NCI-H1417 (cell line): ENCODE measurements around the gene CXCL14.
"Not testable (repeated sequence)": the region's sequence is repeated elsewhere in the genome, so short reads cannot be mapped to it uniquely, and the experiment has no call there.

Experiments used
- DNase-seq, 3 experiments: peaks; one replicate each; lab custom pipeline; 2025; lab: John Stamatoyannopoulos, UW

Gene CXCL14

DNA sequence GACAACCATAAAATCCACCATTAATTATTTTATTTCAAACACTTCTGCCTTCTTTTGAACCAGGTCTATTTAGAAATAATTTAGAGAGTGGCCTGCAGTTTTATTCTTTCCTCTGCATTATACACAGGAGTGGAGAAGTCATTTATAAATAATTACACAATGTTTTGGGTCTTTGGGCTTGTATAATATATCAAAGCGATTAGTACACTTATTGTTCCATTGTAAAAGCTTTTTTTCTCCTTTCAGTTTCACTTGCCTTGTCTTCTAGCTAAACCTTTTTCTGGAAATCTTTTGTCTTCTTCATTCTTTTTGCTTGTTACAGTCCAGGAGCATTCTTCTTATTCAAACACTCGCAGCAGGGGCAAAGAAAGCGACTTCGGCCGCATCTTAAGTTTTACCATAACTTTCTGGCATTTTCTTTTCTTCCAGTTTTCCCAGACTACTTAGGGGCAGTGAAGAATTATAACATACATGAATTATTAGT lies 35.7 kb downstream of the CXCL14 start:
- DNase-seq: no peak

DNA sequence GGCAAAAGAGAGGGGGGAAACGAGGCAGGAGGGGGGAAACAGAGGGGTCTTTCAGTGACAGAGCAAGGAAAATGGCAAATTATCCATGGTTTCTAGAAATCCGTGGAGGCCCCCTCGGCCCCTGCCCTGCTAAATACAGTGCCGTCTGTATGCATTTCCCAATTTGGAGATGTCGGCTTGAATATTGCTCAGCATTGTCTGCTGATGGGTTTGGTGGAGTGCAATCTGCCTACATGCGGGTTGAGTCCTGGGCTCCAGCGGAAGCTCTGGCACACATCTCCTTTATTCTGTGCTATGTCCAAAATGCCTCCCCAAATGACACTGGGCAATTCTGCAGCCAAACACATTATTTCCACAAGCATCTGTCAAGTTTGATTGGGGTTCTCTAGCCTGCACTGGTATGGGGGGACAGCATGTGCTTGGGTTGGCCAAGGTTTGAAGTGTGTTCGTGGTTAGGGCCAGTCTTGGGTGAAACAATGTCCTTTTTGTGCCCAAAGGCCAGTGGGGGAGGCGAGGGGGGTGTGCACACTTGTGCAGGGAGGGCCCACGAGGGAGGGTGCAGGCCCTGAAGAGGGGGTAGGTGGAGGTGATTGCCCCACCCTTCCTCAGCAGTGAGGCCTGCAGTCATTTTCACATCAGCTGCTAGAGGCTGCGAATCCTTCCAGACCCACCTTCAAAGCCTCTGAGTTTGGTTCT lies 36.8 kb downstream of the CXCL14 start:
- peak in 1 of 3 experiments; percentile 52 for DNase-seq

DNA sequence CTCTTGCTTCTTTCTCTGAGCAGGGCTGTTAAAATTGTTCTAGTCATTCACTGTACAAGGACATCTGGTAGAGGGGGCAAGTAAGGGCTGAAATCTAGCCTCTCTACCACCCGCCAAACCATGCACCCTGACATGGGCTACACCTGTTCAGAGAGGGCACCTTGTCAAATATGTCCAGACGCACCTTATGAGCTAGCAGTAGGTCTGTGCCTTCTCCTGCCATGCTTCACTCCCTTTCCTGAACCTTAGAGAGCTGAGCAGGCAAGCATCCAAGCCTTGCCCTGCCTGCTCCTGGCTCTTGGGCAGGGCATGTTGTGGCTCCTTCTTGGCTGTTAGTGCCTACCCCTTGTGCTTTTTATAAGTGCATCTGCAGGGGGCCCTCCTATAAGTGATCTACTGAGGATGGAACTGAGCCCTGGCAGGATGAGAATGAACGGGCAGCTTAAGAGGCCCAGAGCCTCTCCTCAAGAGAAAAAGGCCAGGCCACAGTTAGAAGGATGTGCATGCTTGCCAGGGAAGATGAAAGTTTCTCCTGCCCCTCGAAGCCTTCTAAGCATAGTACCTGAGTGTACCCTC lies 39.3 kb downstream of the CXCL14 start:
- peak in 1 of 3 experiments; percentile 59 for DNase-seq

DNA sequence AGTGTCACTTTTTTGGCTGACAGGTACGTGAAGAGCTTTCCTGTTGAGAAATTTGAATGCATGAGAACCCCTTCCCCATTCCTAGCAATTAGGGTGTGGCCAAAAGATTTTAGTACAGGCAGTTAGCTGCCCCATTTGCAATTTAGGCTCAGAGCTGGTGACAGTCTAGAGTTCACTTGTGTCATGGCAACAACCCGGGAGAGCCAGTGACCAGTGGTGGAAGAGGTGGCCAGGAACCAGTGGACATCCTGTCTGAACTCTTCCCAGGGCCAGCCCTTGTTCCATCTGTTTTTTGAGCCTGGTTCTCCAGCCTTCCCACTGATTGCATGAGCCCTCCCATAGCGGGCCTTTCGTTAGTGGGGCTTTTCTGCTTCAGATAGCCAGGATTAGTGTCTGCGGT lies 40.5 kb downstream of the CXCL14 start:
- no peak for DNase-seq

DNA sequence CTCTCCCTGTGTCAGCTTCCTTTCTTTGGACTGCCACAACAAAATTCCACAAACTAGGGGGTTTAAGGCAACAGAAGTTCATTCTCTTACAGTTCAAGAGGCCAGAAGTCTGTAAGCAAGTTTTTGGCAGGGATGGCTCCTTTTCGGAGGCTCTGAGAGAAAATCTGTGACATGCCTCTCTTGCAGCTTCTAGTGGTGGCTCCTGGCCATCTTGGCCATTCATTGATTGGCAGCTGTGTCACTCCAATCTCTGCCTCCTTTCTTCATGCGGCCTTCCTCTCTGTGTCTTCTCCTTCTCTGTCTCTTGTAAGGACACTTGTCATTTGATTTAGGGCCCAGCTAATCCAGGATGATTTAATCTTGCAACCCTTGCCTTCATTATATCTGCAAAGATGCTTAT lies 41.0 kb downstream of the CXCL14 start:
- no peak for DNase-seq

DNA sequence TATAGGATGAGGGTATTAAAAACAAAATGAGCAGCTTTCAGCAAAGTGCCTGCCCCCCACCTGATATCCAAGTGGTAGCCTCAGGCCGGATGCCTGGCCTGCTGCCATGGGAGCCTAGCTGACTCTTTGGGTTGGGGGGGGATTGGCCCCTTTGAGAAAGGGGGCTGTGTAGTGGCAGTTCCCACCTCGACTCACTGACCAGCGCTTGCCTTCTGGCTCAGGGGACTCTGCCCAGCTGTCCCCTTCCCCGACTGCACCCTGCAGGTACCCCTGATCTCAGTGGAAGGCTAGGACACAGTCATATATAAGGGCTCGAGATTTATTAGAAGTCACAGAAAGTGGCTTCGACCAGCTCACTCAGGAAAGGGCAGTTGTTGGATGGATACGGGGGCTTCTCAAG lies 41.5 kb downstream of the CXCL14 start:
- no peak for DNase-seq

DNA sequence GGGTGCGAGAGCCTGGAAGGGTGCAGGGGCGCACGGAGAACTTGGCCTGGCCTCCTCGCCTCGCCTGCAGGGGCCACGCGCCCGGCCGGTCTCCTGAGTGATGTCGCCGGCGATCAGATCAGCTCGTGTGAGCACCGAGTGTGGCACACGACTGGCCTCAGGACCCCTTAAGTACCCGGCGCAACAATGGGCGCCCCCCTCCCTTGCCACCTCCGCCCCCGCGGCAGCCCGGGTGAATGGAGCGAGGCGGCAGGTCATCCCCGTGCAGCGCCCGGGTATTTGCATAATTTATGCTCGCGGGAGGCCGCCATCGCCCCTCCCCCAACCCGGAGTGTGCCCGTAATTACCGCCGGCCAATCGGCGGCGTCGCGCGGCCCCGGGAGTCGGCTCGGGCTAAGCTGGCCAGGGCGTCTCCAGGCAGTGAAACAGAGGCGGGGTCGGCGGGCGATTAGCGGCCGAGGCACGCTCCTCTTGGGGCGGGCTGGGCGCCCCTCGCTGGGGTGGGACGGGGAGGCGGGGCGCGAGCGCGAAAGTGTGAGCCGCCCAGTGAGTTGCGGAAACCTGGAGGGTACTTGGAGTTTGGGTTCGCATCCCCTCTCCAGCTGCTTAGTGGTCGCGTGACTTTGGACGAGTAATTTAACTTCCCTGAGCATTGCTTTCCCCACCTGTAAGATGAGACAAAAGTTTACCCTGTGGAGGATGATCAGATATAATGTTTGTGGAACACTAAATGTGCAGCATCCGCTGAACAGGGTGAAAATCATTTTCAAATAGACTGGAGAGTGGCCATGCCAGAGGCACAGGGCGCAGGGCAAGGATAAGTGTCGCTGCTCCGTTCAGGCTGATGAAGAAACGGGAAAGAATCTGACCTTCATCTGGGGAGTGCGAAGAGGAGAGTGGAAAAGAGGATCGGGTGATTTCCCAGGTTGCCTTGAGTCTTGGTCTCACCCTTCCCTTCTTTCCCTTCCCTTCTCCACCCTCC lies 42.7 kb downstream of the CXCL14 start, which contains the start of gene NEUROG1:
NEUROG1 (minus strand) TSS at position 145 of the 982 bp plus-strand sequence. CDS start 274 bp downstream, outside the sequence.
- DNase-seq: peak in 1 of 3 experiments; percentile 78

DNA sequence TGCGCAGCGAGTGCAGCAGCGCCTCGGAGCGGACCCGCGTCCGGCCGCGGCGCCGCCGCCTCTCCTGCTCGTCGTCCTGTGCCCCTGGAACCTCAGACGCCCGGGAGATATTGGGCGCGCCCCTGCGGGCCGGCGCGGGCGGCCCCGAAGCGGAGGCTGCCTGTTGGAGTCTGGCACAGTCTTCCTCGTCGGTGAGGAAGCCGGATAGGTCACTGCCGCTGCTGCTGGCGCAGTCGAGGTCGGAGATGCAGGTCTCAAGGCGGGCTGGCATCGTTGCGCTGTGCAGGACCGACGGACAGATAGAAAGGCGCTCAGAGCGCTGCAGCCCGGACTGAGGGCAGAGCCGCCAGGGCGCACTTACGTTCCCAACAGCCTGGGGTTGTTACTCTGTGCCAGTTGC lies 43.4 kb downstream of the CXCL14 start:
- DNase-seq: no peak

DNA sequence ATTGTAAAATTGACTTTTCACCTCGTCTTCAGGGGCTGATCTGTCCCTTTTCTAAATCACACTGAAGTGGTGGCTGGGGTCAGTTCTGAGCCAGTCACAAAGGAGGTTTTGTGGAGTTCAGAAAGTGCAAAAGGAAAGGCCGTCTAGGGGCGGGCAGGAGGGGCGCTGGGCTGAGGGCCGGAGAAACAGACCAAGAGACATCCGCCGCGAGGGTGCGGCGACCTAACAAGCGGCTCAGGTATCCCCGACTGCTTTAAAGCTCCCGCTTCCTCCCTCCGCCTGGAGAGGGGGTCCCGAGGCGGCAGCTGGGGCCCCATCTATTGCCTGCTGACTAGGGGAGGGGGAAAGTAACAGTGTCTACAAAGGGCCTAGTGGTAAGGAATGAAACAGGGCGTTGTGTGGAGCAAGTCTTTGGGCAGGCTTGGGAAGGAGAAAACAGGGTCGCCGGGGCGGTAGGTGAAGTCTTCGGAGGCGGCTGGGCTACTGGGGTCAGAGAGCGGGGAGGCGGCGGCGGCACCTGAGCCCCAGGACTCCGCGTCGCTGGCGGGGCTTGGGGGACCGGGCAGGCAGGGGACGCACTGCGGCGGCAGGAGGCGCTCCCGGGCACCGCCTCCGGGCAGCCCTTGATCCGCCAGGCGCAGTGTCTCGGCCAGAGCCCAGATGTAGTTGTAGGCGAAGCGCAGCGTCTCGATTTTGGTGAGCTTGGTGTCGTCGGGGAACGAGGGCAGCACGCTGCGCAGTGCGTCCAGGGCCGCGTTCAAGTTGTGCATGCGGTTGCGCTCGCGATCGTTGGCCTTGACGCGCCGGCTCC lies 44.0 kb downstream of the CXCL14 start:
- DNase-seq: no peak

DNA sequence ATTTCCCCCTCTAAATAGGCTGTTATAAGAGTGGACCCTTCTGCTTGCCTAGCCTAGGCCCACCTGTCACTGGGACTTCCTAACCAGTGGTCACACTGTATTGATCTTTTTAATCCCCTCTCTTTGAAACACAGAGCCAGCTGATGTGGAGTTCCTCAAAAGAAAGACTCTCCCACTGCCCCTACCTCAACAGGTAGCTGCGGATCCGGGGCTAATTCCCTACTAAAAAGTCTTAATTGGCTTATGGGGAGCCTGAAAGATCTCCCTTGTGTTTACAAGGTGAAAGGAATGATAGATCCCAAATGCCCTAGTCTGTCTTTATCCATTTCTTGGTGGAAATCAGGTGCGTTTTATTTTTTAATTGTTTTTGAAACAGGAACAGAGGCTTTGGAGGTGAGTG lies 45.0 kb downstream of the CXCL14 start:
- no peak for DNase-seq

DNA sequence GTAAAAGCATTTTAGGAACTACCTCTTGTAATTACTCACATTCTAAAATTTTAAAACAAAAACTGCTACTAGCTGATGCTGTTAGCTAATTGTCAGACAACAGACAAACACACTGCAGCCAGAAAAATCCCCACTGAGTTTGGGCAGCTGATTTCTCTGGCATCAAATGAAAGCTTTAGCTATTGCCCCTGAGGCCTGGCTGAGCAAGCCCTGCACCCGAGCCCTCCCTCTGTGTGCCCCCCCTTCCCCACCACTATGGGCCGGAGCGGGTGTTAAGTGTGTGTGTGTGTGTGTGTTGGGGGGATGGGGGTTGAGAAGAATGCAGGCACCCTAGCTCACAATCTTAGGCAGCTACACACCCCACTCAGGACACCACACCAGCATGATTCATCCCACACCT lies 45.5 kb downstream of the CXCL14 start:
- DNase-seq: peak in 1 of 3 experiments; percentile 3

DNA sequence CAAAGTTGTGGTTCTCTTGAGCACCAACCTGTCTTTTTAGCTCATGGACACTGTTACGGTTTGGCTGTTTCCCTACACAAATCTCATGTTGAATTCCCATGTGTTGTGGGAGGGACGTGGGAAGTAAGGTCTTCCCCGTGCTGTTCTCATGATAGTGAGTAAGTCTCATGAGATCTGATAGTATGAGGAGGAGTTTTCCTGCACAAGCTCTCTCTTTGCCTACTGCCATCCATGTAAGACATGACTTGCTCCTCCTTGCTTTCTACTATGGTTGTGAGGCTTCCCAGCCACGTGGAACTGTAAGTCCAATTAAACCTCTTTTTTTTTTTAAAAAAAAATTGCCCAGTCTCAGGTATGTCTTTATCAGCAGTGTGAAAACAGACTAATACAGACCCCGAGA lies 49.2 kb downstream of the CXCL14 start:
- DNase-seq: not testable (repeated sequence)

DNA sequence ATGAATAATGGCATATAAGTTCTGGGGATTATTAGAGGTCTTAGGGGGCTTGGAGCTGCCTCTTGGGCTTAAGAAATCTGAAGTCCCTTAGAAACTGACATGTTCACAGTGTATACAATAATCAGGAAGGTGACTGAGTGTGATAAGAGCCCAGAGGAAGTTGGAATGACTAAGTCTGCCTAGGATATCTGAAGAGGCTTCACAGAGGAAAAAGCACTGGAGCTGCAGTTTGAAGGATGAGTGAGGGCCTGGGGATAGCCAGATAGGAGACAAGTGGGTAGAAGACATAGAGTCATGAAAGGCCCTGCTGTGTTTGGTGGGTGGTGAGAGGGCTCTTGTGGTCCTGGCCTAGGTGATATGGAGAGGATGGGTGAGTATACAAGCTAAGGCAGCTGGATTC lies 51.9 kb downstream of the CXCL14 start:
- DNase-seq: no peak

DNA sequence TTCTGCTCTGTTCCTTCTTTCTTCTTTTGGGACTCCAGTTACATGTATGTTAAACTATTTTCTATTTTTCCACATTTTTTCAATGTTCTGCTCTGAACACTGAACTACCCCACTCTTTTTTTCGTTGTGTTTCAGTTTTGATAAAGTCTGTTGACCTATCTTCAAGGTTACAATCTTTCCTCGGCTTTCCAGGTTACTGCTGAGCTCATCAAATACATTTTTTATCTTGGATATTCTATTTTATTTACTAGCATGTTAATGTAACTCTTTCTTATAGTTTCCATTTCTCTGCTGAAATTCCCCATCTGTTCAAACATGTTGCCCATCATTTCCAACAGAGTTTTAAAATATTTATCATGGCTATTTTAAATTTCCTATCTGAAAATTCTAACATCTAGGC lies 56.8 kb downstream of the CXCL14 start:
- no peak for DNase-seq
